ENCODE results near the gene NOS3.
A peak's percentile ranks its signal among the peaks of the same experiment; 100 is the strongest.
"Not testable (repeated sequence)": the region's sequence is repeated elsewhere in the genome, so short reads cannot be mapped to it uniquely, and the experiment has no call there.

NOS3 gene

GRCh38 chr7:151018421-151019129 is 27.8 kb downstream of the NOS3 start:
- in situ Hi-C loops (cut with HindIII; ENCODE audit: low sequenced_read_pairs), result no loop called here
- TF ChIP-seq, protein P1, sequence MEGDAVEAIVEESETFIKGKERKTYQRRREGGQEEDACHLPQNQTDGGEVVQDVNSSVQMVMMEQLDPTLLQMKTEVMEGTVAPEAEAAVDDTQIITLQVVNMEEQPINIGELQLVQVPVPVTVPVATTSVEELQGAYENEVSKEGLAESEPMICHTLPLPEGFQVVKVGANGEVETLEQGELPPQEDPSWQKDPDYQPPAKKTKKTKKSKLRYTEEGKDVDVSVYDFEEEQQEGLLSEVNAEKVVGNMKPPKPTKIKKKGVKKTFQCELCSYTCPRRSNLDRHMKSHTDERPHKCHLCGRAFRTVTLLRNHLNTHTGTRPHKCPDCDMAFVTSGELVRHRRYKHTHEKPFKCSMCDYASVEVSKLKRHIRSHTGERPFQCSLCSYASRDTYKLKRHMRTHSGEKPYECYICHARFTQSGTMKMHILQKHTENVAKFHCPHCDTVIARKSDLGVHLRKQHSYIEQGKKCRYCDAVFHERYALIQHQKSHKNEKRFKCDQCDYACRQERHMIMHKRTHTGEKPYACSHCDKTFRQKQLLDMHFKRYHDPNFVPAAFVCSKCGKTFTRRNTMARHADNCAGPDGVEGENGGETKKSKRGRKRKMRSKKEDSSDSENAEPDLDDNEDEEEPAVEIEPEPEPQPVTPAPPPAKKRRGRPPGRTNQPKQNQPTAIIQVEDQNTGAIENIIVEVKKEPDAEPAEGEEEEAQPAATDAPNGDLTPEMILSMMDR (IDR thresholded peaks at IDR 0.05; ENCODE audit: low read depth, low read length), result no peak
- DNase-seq (ENCODE audit: low read depth, low spot score), result peak; percentile 22
- no peak overlapping the region for H3K4me3 ChIP-seq (ENCODE audit: low read depth, low read length)

- in situ Hi-C loops (cut with HindIII; ENCODE audit: low sequenced_read_pairs), result no loop called here
- TF ChIP-seq, protein P1 (IDR thresholded peaks at IDR 0.05; ENCODE audit: low read depth, low read length), result no peak
- no peak for DNase-seq (ENCODE audit: low read depth, low spot score)
These were observed 28.3 kb downstream of the NOS3 start for GRCh38 chr7:151019130-151019447.

GRCh38 chr7:151020231-151020630 is 29.4 kb downstream of the NOS3 start:
- in situ Hi-C loops (cut with HindIII; ENCODE audit: low sequenced_read_pairs), result no loop called here
- DNase-seq (ENCODE audit: low read depth, low spot score), result no peak
- TF ChIP-seq, protein P1 (IDR thresholded peaks at IDR 0.05; ENCODE audit: low read depth, low read length), result no peak
- no peak overlapping the region for H3K4me3 ChIP-seq (ENCODE audit: low read depth, low read length)

More at GRCh38 chr7:151019130-151019447, 28.3 kb downstream of the NOS3 start:
- H3K4me3 ChIP-seq (ENCODE audit: low read depth, low read length), result no peak overlapping the region

DNA sequence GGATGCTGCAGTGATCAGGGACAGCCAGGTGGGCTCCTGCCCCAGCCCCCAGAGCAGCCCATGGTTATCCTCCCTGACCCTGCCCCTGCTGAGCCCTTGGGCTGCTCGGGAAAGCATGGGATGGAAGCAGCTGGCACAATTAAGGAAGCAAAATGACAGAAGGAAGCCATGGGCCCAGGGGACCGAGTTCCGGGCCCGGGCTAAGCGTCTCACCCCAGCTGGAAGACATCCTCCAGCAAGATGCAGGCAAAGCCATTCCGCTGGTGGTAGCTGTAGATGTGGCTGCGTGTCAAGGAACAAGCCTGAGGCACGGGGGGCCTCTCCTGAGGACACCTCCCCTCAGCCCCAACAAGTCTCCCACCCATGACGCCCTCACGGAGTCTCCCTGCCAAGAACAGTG is 32.4 kb downstream of the NOS3 start:
- DNase-seq (ENCODE audit: low read depth, low spot score), result no peak

DNA sequence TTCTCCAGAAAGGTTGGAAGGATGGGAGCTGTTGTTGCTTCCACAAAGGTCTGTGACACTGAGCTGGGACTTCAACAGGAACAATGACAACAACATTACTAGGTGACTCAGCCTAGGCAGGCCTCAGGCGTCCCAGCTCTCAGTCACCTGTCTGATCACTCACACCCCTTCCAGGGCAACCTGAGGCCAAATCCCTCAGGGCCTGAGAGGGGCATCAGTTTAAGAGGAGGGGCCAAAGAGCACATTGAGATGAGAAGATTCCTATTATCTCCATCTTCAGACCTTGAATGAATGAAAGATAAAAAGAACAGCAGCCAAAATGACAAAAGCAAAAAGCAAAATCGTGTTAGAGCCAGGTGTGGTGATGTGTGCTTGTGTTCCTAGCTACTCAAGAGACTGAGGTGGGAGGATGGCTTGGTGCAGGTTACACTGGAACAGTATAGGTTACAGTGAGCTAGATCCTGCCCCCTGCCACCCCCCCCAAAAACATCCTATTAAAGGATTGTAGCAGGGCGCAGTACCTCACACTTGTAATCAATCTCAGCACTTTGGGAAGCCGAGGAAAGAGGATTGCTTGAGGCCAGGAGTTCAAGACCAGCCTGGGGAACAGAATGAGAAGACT is 33.7 kb downstream of the NOS3 start, which contains the start of gene ATG9B:
TSS of gene ATG9B (minus strand) at position 60 of the 622 bp plus-strand sequence. CDS start 71 bp downstream, outside the sequence.
- H3K4me3 ChIP-seq (ENCODE audit: low read depth, low read length), result no peak within 1 kb of the TSS
- no peak for DNase-seq (ENCODE audit: low read depth, low spot score)
- in situ Hi-C loops (cut with HindIII; ENCODE audit: low sequenced_read_pairs), result no loop called here
- TF ChIP-seq, protein P1 (IDR thresholded peaks at IDR 0.05; ENCODE audit: low read depth, low read length), result no peak

More for the DNA sequence above, 32.4 kb downstream of the NOS3 start:
- H3K4me3 ChIP-seq (ENCODE audit: low read depth, low read length), result no peak overlapping the region
- in situ Hi-C loops (cut with HindIII; ENCODE audit: low sequenced_read_pairs), result no loop called here
- TF ChIP-seq, protein P1 (IDR thresholded peaks at IDR 0.05; ENCODE audit: low read depth, low read length), result no peak

DNA sequence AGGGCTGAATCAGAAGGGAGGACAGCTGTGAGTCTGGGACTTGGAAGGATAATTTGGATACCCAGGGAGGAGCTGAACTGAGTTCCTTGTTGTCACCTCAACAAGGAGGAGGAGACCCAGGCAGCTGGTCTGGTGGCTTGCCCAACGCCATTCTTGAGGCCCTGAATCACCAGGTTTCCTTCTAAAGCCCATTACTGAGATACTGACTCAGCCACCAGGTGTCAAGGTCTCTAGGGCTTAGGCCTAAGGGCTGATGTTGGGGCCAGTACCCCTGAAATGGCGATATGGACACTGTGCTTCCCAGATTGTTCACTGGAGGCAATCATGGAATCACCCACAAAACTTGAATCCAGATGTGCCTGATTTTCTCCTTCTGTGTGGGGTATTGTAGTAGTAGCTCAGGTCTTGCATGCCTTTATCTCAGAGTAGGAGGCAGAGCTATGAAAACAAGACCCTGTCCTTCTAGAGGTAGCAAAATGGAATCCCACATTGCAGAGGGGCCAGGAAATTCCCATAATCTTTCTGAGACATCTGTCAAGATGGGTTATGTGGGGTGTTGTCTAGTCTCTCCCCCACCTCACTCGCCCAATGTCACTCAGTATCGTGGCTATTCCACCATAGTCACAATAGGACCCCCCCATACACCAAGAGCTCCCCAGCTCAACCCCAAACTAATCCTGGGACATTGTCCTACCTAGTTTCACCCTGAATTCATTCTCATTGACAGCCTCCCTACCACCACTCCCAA is 35.3 kb downstream of the NOS3 start:
- TF ChIP-seq, protein P1 (IDR thresholded peaks at IDR 0.05; ENCODE audit: low read depth, low read length), result no peak
- H3K4me3 ChIP-seq (ENCODE audit: low read depth, low read length), result no peak overlapping the region
- DNase-seq (ENCODE audit: low read depth, low spot score), result peak; percentile 18
- in situ Hi-C loops (cut with HindIII; ENCODE audit: low sequenced_read_pairs), result no loop called here

GRCh38 chr7:151026771-151027727 is 36.2 kb downstream of the NOS3 start:
- peak overlapping the region; percentile 88 for H3K4me3 ChIP-seq (ENCODE audit: low read depth, low read length)
- DNase-seq (ENCODE audit: low read depth, low spot score); in situ Hi-C loops (cut with HindIII; ENCODE audit: low sequenced_read_pairs): not testable (repeated sequence)

- peak overlapping the region; percentile 88 for H3K4me3 ChIP-seq (ENCODE audit: low read depth, low read length)
- DNase-seq (ENCODE audit: low read depth, low spot score); in situ Hi-C loops (cut with HindIII; ENCODE audit: low sequenced_read_pairs): not testable (repeated sequence)
These were observed 36.9 kb downstream of the NOS3 start for GRCh38 chr7:151027728-151028130.

Measured in astrocyte of the spinal cord (primary cell).